Stimulated activated CD8-positive, alpha-beta memory T cell treated with anti-CD3 and anti-CD28 coated beads, Interleukin-15, amount 100 ng/mL, for 24 hours (primary cell): ENCODE measurements around the gene APOL3.
"Not testable (repeated sequence)": the region's sequence is repeated elsewhere in the genome, so short reads cannot be mapped to it uniquely, and the experiment has no call there.

ENCODE experiments used
- DNase-seq: peaks from one replicate; pipeline ENCODE4 v3.0.0-alpha.2; 2020; ENCODE audit warnings: low read depth

Gene APOL3

GRCh38 chr22:36134182-36134581 is 26.4 kb downstream of the APOL3 start:
- no peak for DNase-seq

DNA sequence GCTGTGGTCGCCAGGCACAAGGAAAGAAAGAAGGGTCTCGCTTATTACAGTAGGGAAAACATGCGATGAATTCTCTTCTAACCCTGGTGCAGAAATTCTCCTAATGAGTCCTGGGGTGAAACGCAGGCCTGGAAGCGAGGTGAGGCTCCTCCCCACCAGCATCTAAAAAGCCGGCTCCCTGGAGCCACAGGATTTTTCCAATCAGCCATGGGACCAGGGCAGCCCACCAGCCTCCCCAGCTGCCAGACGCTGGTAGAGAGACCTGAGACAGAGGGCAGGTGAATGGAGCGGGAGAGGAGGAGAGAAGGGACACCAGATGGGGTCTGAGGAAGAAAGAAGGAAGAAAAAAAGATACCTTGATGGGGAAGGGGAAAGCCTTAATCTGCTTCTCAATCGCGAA is 28.6 kb downstream of the APOL3 start:
- no peak for DNase-seq

DNA sequence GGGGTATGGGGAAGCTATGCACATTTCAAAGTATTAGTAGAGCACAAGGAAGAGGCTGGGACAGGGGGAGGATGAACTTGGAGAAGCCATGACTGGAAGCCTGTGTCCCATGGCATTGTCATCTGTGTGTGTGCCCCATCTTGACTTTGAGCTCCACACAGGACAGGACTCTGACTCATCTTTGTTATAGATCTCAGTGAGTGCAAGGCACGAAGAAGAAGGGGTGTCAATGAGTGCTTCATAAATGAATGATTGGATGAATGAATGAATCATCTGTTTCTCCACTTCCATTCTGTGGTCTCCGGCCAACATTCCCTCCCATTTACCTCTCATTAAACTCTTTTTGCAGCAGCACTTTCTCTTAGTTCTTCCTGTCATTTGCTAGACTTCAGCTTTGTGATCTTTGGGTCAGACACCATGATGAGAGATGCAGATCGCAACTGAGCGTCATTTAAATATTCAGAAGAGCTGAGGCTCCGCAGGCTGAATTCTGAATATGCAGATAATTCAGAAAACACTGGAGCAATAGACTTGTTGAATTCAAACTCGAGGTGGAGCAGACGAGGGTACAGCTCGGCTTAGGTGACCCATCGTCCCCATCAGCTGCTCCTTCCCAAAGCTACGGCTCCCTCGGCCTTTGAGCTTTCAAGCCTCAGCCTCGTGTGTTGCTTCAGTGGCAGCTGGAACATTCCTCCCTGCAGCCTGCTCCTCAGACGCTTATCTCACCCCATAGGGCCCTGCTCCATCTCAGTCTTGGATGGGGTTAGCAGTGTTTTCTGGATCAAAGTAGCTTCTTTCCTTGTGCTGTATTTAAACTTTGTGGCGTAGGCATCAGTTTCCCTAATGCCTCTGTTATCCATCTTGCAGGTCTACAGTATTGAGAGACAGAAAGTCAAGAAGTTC is 30.8 kb downstream of the APOL3 start:
- no peak for DNase-seq

DNA sequence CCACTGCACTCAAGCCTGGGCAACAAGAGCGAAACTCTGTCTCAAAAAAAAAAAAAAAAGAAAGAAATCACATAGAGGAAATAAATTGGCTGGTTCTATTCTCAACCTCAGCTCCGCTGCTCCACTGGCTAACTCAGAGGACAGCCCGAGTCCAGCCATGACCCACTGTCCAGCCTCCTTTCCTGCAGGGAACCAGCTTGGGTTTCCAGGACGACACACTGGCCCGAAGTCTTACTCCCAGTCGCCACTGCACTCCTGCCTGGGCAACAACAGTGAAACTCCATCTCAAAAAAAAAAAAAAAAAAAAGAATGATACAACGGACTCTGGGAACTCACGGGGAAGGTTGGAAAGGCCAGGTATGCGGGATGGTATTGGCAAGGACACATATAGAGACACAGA is 31.5 kb downstream of the APOL3 start:
- no peak for DNase-seq

DNA sequence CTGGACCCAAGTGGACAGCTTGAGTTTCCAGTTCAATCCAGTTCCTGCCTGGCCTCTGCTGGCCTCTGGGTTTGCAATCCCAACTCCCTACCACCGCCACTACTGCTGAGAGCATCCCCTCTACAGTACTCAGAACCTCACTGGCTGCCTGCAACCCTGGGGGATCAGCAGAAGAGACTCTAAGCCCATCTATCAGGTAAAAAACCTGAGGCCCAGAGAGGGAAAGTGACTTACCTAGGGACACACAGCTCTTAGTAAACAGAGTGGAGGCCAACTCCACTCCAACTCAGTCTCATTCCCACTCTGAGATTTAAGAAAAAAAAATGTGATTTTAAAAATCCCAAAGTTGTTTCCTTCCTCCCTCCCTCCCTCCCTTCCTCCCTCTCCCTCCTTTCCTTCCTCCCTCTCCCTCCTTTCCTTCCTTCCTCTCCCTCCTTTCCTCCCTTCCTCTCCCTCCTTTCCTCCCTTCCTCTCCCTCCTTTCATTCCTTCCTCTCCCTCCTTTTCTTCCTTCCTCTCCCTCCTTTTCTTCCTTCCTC is 34.5 kb downstream of the APOL3 start:
- no peak for DNase-seq

DNA sequence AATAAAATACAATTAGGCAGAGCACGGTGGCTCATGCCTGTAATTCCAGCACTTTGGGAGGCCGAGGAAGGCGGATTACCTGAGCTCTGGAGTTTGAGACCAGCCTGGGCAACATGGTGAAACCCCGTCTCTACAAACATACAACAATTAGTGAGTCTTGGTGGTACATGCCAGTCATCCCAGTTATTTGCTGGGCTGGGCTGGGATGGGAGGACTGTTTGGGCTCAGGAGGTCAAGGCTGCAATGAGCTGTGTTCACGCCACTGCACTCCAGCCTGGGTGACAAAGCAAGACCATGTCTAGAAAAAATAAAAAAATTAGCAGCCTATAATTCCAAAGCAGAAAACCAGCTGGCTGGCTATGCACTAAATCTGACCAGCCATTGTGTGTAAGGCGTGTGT is 35.1 kb downstream of the APOL3 start:
- no peak for DNase-seq

GRCh38 chr22:36124666-36125065 is 35.9 kb downstream of the APOL3 start:
- DNase-seq: no peak

GRCh38 chr22:36123673-36124630 is 36.6 kb downstream of the APOL3 start:
- DNase-seq: peak; percentile 88

DNA sequence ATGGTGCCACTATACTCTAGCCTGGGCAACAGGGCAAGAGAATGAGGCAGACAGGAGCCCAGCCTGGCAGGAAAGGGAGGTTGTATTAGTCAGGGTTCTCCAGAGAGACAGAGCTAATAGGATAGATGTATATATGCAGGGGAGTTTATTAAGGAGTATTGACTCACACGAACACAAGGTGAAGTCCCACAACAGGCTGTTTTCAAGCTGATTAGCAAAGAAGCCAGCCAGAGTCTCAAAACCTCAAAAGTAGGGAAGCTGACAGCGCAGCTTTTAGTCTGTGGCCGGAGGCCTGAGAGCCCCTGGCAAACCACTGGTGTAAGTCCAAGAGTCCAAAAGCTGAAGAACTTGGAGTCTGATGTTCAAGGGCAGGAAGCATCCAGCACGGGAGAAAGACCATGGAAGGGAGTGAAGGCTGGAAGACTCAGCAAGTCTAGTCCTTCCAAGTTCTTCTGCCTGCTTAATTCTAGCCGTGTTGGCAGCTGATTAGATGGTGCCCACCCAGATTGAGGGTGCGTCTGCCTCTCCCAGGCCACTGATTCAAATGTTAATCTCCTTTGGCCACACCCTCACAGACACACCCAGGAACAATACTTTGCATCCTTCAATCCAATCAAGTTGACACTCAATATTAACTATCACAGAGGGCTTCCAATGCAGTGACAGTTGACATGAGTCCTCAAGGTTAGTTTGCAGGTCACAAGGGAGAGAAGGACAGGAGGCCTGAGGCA is 39.8 kb downstream of the APOL3 start:
- DNase-seq: not testable (repeated sequence)

GRCh38 chr22:36117053-36117554 is 43.5 kb downstream of the APOL3 start:
- DNase-seq: no peak

GRCh38 chr22:36116127-36116526 is 44.4 kb downstream of the APOL3 start:
- no peak for DNase-seq

- DNase-seq: no peak
These were observed 47.4 kb downstream of the APOL3 start for GRCh38 chr22:36113121-36113520.

- no peak for DNase-seq
These were observed 49.2 kb downstream of the APOL3 start for GRCh38 chr22:36111316-36111715.

DNA sequence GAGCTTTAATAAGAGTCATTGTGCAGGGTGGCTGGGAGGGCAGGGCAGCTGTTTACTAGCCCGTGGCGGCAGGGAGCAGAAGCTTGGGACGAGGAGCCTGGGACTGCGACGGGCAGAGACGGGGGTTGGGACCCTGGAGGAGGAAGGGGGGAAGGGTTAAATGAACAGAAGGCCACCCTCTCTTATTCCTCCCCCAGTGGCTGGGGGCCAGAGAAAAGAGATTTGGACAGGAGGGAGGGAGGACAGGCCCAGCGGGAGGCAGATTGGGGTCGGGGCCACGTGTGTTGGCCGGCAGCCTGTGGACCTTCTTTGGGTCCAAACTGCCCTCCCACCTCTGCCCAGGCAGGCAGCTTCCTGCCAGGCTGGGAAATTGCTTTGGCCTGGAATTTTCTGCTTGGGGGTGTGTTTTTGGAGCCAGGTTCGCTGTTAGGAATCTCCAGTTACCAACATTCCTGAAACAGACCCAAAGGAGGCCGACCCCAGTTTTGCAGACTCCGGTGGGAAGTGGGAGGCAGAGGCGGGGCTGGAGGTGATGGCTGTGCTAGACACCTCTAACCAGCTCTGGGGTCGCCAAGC is 50.2 kb downstream of the APOL3 start:
- DNase-seq: no peak

GRCh38 chr22:36107436-36107835 is 53.1 kb downstream of the APOL3 start:
- DNase-seq: no peak

- no peak for DNase-seq
These were observed 53.6 kb downstream of the APOL3 start for GRCh38 chr22:36106910-36107309.

GRCh38 chr22:36104988-36105387 is 55.6 kb downstream of the APOL3 start:
- DNase-seq: no peak

- DNase-seq: no peak
These were observed 56.1 kb downstream of the APOL3 start for GRCh38 chr22:36104435-36104834.

- DNase-seq: no peak
These were observed 56.7 kb downstream of the APOL3 start for GRCh38 chr22:36103891-36104290.

GRCh38 chr22:36102995-36103394 is 57.6 kb downstream of the APOL3 start:
- no peak for DNase-seq

GRCh38 chr22:36101756-36102155 is 58.8 kb downstream of the APOL3 start:
- no peak for DNase-seq
